Subcutaneous adipose tissue (tissue), 4 donors: ENCODE data around the gene UBE2I. TPM values are rescaled to one million over a fixed set of nuclear protein-coding genes. Genes with fewer than 3 reads are reported as not detected.

ENCODE experiments used
- CTCF ChIP-seq: fragments of 450-650 bp; IDR thresholded peaks from one replicate; pipeline ENCODE4 v1.5.1; 2016; ENCODE audit warnings: low read depth, mild to moderate bottlenecking, control low read depth, antibody characterized with exemption, moderate library complexity
- total RNA-seq, 4 donors: library from RNA; depleted of rRNA; stranded (reverse); fragments of >200 nt; gene quantifications; one replicate each; pipeline ENCODE4 v1.1.0, GENCODE V29; 2016

Gene UBE2I
- total RNA-seq, 4 donors from 2014 or later: 41.1 to 102 (median 55.9) TPM

GRCh38 chr16:1326946-1327618 is 17.6 kb downstream of the UBE2I start:
- no peak for TF ChIP-seq CTCF

GRCh38 chr16:1327619-1327947 is 18.1 kb downstream of the UBE2I start:
- no peak for TF ChIP-seq CTCF

- no peak for TF ChIP-seq CTCF
Measured at GRCh38 chr16:1330260-1330914, 21.0 kb downstream of the UBE2I start.

- TF ChIP-seq CTCF: no peak
Measured at GRCh38 chr16:1330931-1331711, 21.7 kb downstream of the UBE2I start.

- TF ChIP-seq CTCF: no peak
Measured at GRCh38 chr16:1331712-1332617, 22.5 kb downstream of the UBE2I start.

- TF ChIP-seq CTCF: no peak
Measured at GRCh38 chr16:1332618-1333148, 23.2 kb downstream of the UBE2I start.
